ENCODE data around the gene IFIT1B.
A peak's percentile ranks its signal among the peaks of the same experiment; 100 is the strongest.

IFIT1B gene

GRCh38 chr10:89413398-89413912 lies 35.6 kb downstream of the IFIT1B start:
- Histone ChIP-seq H3K79me1 (ENCODE audit: low read length) (no peaks in the 10 kb centered on the region), H3K4me3 (ENCODE audit: low read length) (no peak overlapping the region), H3K23ac (ENCODE audit: low read length) (no peak overlapping the region), H3K4me2 (ENCODE audit: low read length) (no peak overlapping the region), H2BK5ac (ENCODE audit: low read length) (no peak overlapping the region), H2BK15ac (replicated peaks; ENCODE audit: low read depth) (no peak overlapping the region), H3K27ac (ENCODE audit: low read depth, low read length) (no peak overlapping the region), H3K4ac (ENCODE audit: low read depth, low read length) (no peak overlapping the region), H3K4me1 (ENCODE audit: control insufficient read depth, low read depth, low read length) (no peaks in the 10 kb centered on the region), H3K79me2 (ENCODE audit: control insufficient read depth, insufficient read depth, low read length) (no peaks in the 10 kb centered on the region), H3K18ac (ENCODE audit: low read length) (no peak overlapping the region), H3K36me3 (ENCODE audit: control insufficient read depth, insufficient read depth, low read length) (no peaks in the 10 kb centered on the region), H3K9ac (ENCODE audit: low read length) (no peak overlapping the region), H4K8ac (ENCODE audit: low read depth, low read length) (no peak overlapping the region), H2BK120ac (ENCODE audit: low read depth, low read length) (no peak overlapping the region), H2AK5ac (ENCODE audit: low read length) (no peak overlapping the region), H3K56ac (ENCODE audit: low read length) (no peak overlapping the region), H3K27me3 (ENCODE audit: insufficient read depth, low read length, poor library complexity) (no peaks in the 10 kb centered on the region), H4K5ac (ENCODE audit: low read length) (no peak overlapping the region)
- WGBS (ENCODE audit: extremely low coverage, insufficient coverage, low lambda C conversion rate), result no CpG with 5 or more reads among the region's 7 CpGs
- no peak for DNase-seq

- Histone ChIP-seq H3K4ac (ENCODE audit: low read depth, low read length) (no peak within 1 kb of the TSS), H2BK15ac (replicated peaks; ENCODE audit: low read depth) (no peak within 1 kb of the TSS), H3K27me3 (ENCODE audit: insufficient read depth, low read length, poor library complexity) (no peaks in the 10 kb centered on the region), H3K9ac (ENCODE audit: low read length) (peak within 1 kb of the TSS; percentile 77), H4K8ac (ENCODE audit: low read depth, low read length) (no peak within 1 kb of the TSS), H3K36me3 (ENCODE audit: control insufficient read depth, insufficient read depth, low read length) (no peaks in the 10 kb centered on the region), H3K4me1 (ENCODE audit: control insufficient read depth, low read depth, low read length) (no peaks in the 10 kb centered on the region), H2AK5ac (ENCODE audit: low read length) (no peak within 1 kb of the TSS), H2BK120ac (ENCODE audit: low read depth, low read length) (peak within 1 kb of the TSS; percentile 75), H3K56ac (ENCODE audit: low read length) (peak within 1 kb of the TSS; percentile 89), H4K5ac (ENCODE audit: low read length) (no peak within 1 kb of the TSS), H3K4me2 (ENCODE audit: low read length) (peak within 1 kb of the TSS; percentile 91), H2BK5ac (ENCODE audit: low read length) (no peak within 1 kb of the TSS), H3K27ac (ENCODE audit: low read depth, low read length) (no peak within 1 kb of the TSS), H3K18ac (ENCODE audit: low read length) (peak within 1 kb of the TSS; percentile 69), H3K23ac (ENCODE audit: low read length) (peak within 1 kb of the TSS; percentile 45), H3K79me2 (ENCODE audit: control insufficient read depth, insufficient read depth, low read length) (no peaks in the 10 kb centered on the region), H3K79me1 (ENCODE audit: low read length) (no peaks in the 10 kb centered on the region), H3K4me3 (ENCODE audit: low read length) (peak within 1 kb of the TSS; percentile 80)
- DNase-seq, result peak; percentile 82
- WGBS (ENCODE audit: extremely low coverage, insufficient coverage, low lambda C conversion rate), result no CpG with 5 or more reads among the region's 48 CpGs
Measured at GRCh38 chr10:89414146-89414878, 36.5 kb downstream of the IFIT1B start, which contains the start of gene IFIT5. Gene IFIT5, plus strand, starts transcription at chr10:89414568. Its CDS starts 231 bp downstream, at chr10:89414799.

GRCh38 chr10:89414879-89415821 lies 37.3 kb downstream of the IFIT1B start:
- Histone ChIP-seq H2BK15ac (replicated peaks; ENCODE audit: low read depth) (no peak overlapping the region), H3K79me1 (ENCODE audit: low read length) (no peaks in the 10 kb centered on the region), H3K9ac (ENCODE audit: low read length) (peak overlapping the region; percentile 77), H3K4ac (ENCODE audit: low read depth, low read length) (no peak overlapping the region), H2BK5ac (ENCODE audit: low read length) (no peak overlapping the region), H3K36me3 (ENCODE audit: control insufficient read depth, insufficient read depth, low read length) (no peaks in the 10 kb centered on the region), H3K27ac (ENCODE audit: low read depth, low read length) (no peak overlapping the region), H3K23ac (ENCODE audit: low read length) (peak overlapping the region; percentile 45), H4K5ac (ENCODE audit: low read length) (no peak overlapping the region), H3K4me3 (ENCODE audit: low read length) (peak overlapping the region; percentile 80), H3K4me2 (ENCODE audit: low read length) (peak overlapping the region; percentile 91), H3K56ac (ENCODE audit: low read length) (peak overlapping the region; percentile 89), H2AK5ac (ENCODE audit: low read length) (no peak overlapping the region), H3K18ac (ENCODE audit: low read length) (no peak overlapping the region), H3K27me3 (ENCODE audit: insufficient read depth, low read length, poor library complexity) (no peaks in the 10 kb centered on the region), H2BK120ac (ENCODE audit: low read depth, low read length) (no peak overlapping the region), H3K4me1 (ENCODE audit: control insufficient read depth, low read depth, low read length) (no peaks in the 10 kb centered on the region), H4K8ac (ENCODE audit: low read depth, low read length) (no peak overlapping the region), H3K79me2 (ENCODE audit: control insufficient read depth, insufficient read depth, low read length) (no peaks in the 10 kb centered on the region)
- WGBS (ENCODE audit: extremely low coverage, insufficient coverage, low lambda C conversion rate), result no CpG with 5 or more reads among the region's 66 CpGs
- peak; percentile 69 for DNase-seq

- no peak overlapping the region for H3K27ac ChIP-seq (ENCODE audit: low read depth, low read length)
- H3K79me1 ChIP-seq (ENCODE audit: low read length), result no peaks in the 10 kb centered on the region
- no peak overlapping the region for H3K18ac ChIP-seq (ENCODE audit: low read length)
- H3K27me3 ChIP-seq (ENCODE audit: insufficient read depth, low read length, poor library complexity), result no peaks in the 10 kb centered on the region
- H2BK120ac ChIP-seq (ENCODE audit: low read depth, low read length), result no peak overlapping the region
- no peak overlapping the region for H3K56ac ChIP-seq (ENCODE audit: low read length)
- H3K79me2 ChIP-seq (ENCODE audit: control insufficient read depth, insufficient read depth, low read length), result no peaks in the 10 kb centered on the region
- H3K9ac ChIP-seq (ENCODE audit: low read length), result no peak overlapping the region
- no peak overlapping the region for H2BK5ac ChIP-seq (ENCODE audit: low read length)
- H4K8ac ChIP-seq (ENCODE audit: low read depth, low read length), result no peak overlapping the region
- no peak overlapping the region for H3K23ac ChIP-seq (ENCODE audit: low read length)
- no peak overlapping the region for H3K4me3 ChIP-seq (ENCODE audit: low read length)
- H2AK5ac ChIP-seq (ENCODE audit: low read length), result no peak overlapping the region
- H3K36me3 ChIP-seq (ENCODE audit: control insufficient read depth, insufficient read depth, low read length), result no peaks in the 10 kb centered on the region
- no peak overlapping the region for H3K4ac ChIP-seq (ENCODE audit: low read depth, low read length)
- H2BK15ac ChIP-seq (replicated peaks; ENCODE audit: low read depth), result no peak overlapping the region
- no peaks in the 10 kb centered on the region for H3K4me1 ChIP-seq (ENCODE audit: control insufficient read depth, low read depth, low read length)
- no CpG with 5 or more reads among the region's 1 CpG for WGBS (ENCODE audit: extremely low coverage, insufficient coverage, low lambda C conversion rate)
- H4K5ac ChIP-seq (ENCODE audit: low read length), result no peak overlapping the region
- DNase-seq, result no peak
- no peak overlapping the region for H3K4me2 ChIP-seq (ENCODE audit: low read length)
Measured at GRCh38 chr10:89416465-89416864, 38.6 kb downstream of the IFIT1B start.

DNA sequence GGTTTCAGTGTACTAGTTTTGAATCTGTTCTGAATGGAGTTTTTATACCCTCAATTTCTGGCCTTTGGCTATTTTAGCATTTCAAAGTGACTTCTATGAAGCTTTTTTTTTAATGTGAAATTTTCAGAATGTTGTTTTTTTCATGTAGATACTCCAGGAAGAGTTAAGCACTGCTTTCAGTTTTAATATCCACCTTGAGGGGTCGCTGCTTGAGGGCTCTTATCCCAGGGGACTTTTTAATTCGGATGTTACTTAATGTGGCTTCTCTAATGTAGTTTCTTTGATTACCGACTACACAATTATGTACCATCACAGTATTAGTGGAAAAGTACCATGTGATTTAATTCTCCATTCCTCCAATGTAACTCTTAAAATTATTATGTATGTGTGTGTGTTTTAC lies 41.7 kb downstream of the IFIT1B start:
- H3K4me1 ChIP-seq (ENCODE audit: control insufficient read depth, low read depth, low read length), result no peaks in the 10 kb centered on the region
- no peaks in the 10 kb centered on the region for H3K79me2 ChIP-seq (ENCODE audit: control insufficient read depth, insufficient read depth, low read length)
- H4K5ac ChIP-seq (ENCODE audit: low read length), result no peak overlapping the region
- DNase-seq, result peak; percentile 31
- no peak overlapping the region for H3K23ac ChIP-seq (ENCODE audit: low read length)
- WGBS (ENCODE audit: extremely low coverage, insufficient coverage, low lambda C conversion rate), result no CpG with 5 or more reads among the region's 3 CpGs
- H3K79me1 ChIP-seq (ENCODE audit: low read length), result no peaks in the 10 kb centered on the region
- no peak overlapping the region for H3K9ac ChIP-seq (ENCODE audit: low read length)
- no peak overlapping the region for H3K56ac ChIP-seq (ENCODE audit: low read length)
- no peak overlapping the region for H2BK120ac ChIP-seq (ENCODE audit: low read depth, low read length)
- no peak overlapping the region for H2BK15ac ChIP-seq (replicated peaks; ENCODE audit: low read depth)
- H3K18ac ChIP-seq (ENCODE audit: low read length), result no peak overlapping the region
- H2AK5ac ChIP-seq (ENCODE audit: low read length), result no peak overlapping the region
- no peak overlapping the region for H3K4me3 ChIP-seq (ENCODE audit: low read length)
- H3K4me2 ChIP-seq (ENCODE audit: low read length), result no peak overlapping the region
- H3K27me3 ChIP-seq (ENCODE audit: insufficient read depth, low read length, poor library complexity), result no peaks in the 10 kb centered on the region
- H3K27ac ChIP-seq (ENCODE audit: low read depth, low read length), result no peak overlapping the region
- no peaks in the 10 kb centered on the region for H3K36me3 ChIP-seq (ENCODE audit: control insufficient read depth, insufficient read depth, low read length)
- no peak overlapping the region for H3K4ac ChIP-seq (ENCODE audit: low read depth, low read length)
- no peak overlapping the region for H4K8ac ChIP-seq (ENCODE audit: low read depth, low read length)
- H2BK5ac ChIP-seq (ENCODE audit: low read length), result no peak overlapping the region

Data from mesendoderm (in vitro differentiated cells).